H9 (cell line): ENCODE results near the gene KIR3DL3. TPM values are rescaled to one million over a fixed set of nuclear protein-coding genes. Genes with fewer than 3 reads are reported as not detected.

ENCODE experiments used
- DNase-seq: peaks from one replicate; pipeline ENCODE4 v3.0.0-alpha.2; 2017
- H2AFZ ChIP-seq: one replicate; pipeline ENCODE4 v1.6.1; 2013; ENCODE audit warnings: mild to moderate bottlenecking, low read length, control low read depth, moderate library complexity
- H2AK5ac ChIP-seq: 2 replicates; pipeline ENCODE4 v1.6.1; 2013; ENCODE audit warnings: low read length, control low read depth, mixed read lengths; ENCODE audit not compliant: insufficient read length
- H2BK120ac ChIP-seq: one replicate; pipeline ENCODE4 v1.6.1; 2013; ENCODE audit warnings: low read depth, mild to moderate bottlenecking, low read length, control low read depth, inconsistent platforms; ENCODE audit not compliant: poor library complexity, severe bottlenecking
- H2BK12ac ChIP-seq: 2 replicates; pipeline ENCODE4 v1.6.1; 2013; ENCODE audit warnings: low read length, control low read depth, mixed read lengths, low read depth; ENCODE audit not compliant: insufficient read length
- H2BK15ac ChIP-seq: 2 replicates; pipeline ENCODE4 v1.6.1; 2013; ENCODE audit warnings: low read depth, low read length, control low read depth
- H2BK20ac ChIP-seq: one replicate; pipeline ENCODE4 v1.6.1; 2013; ENCODE audit warnings: low read depth, mild to moderate bottlenecking, low read length, control low read depth, inconsistent platforms; ENCODE audit not compliant: poor library complexity, severe bottlenecking
- H2BK5ac ChIP-seq: 2 replicates; pipeline ENCODE4 v1.6.1; 2013; ENCODE audit warnings: low read length, control low read depth, mixed read lengths; ENCODE audit not compliant: insufficient read length
- H3K14ac ChIP-seq: 2 replicates; pipeline ENCODE4 v1.6.1; 2013; ENCODE audit warnings: low read length, control low read depth; ENCODE audit not compliant: insufficient read depth
- H3K18ac ChIP-seq: 2 replicates; pipeline ENCODE4 v1.6.1; 2013; ENCODE audit warnings: low read depth, mild to moderate bottlenecking, mixed read lengths, low read length, control low read depth; ENCODE audit not compliant: insufficient read length
- H3K23ac ChIP-seq: 2 replicates; pipeline ENCODE4 v1.6.1; 2013; ENCODE audit warnings: low read length, control low read depth, mixed read lengths, low read depth; ENCODE audit not compliant: insufficient read length
- H3K23me2 ChIP-seq: 2 replicates; pipeline ENCODE4 v1.6.1; 2013; ENCODE audit warnings: low read depth, mild to moderate bottlenecking, mixed read lengths, low read length, control low read depth; ENCODE audit not compliant: insufficient read length, poor library complexity, severe bottlenecking
- H3K27ac ChIP-seq: 2 replicates; pipeline ENCODE4 v1.5.1; 2013; ENCODE audit warnings: low read length, control low read depth, mixed read lengths, low read depth; ENCODE audit not compliant: insufficient read length
- H3K27me3 ChIP-seq: 2 replicates; pipeline ENCODE4 v1.6.1; 2013; ENCODE audit warnings: low read length, control low read depth, inconsistent platforms; ENCODE audit not compliant: insufficient read depth
- H3K4ac ChIP-seq: 2 replicates; pipeline ENCODE4 v1.6.1; 2013; ENCODE audit warnings: low read depth, mild to moderate bottlenecking, control low read depth, inconsistent platforms, low read length, moderate library complexity
- H3K4me1 ChIP-seq: 2 replicates; pipeline ENCODE4 v1.6.1; 2013; ENCODE audit warnings: low read length, control low read depth, inconsistent platforms; ENCODE audit not compliant: insufficient read depth
- H3K4me2 ChIP-seq: 2 replicates; pipeline ENCODE4 v1.6.1; 2013; ENCODE audit warnings: low read length, control low read depth, mixed read lengths; ENCODE audit not compliant: insufficient read length, insufficient read depth
- H3K56ac ChIP-seq: 2 replicates; pipeline ENCODE4 v1.6.1; 2013; ENCODE audit warnings: low read depth, mild to moderate bottlenecking, mixed read lengths, low read length, control low read depth; ENCODE audit not compliant: insufficient read length
- H3K79me1 ChIP-seq: 2 replicates; pipeline ENCODE4 v1.6.1; 2013; ENCODE audit warnings: low read depth, mild to moderate bottlenecking, moderate library complexity, low read length, control low read depth, inconsistent platforms; ENCODE audit not compliant: insufficient read depth, poor library complexity, severe bottlenecking
- H3K79me2 ChIP-seq: 2 replicates; pipeline ENCODE4 v1.6.1; 2013; ENCODE audit warnings: low read length, control low read depth, inconsistent platforms; ENCODE audit not compliant: insufficient read depth
- H3K9ac ChIP-seq: 2 replicates; pipeline ENCODE4 v1.6.1; 2013; ENCODE audit warnings: low read length, control low read depth, mixed read lengths; ENCODE audit not compliant: insufficient read length; ENCODE audit errors: extremely low read depth
- H3K9me3 ChIP-seq: one replicate; pipeline ENCODE4 v1.6.1; 2013; ENCODE audit warnings: low read depth, low read length, inconsistent platforms; ENCODE audit not compliant: control insufficient read depth
- H3T11ph ChIP-seq: one replicate; pipeline ENCODE4 v1.6.1; 2013; ENCODE audit warnings: mild to moderate bottlenecking, low read length, control low read depth, inconsistent platforms
- H4K20me1 ChIP-seq: one replicate; pipeline ENCODE4 v1.6.1; 2013; ENCODE audit not compliant: control insufficient read depth, insufficient read length, insufficient read depth
- H4K5ac ChIP-seq: 2 replicates; pipeline ENCODE4 v1.6.1; 2013; ENCODE audit warnings: low read depth, mild to moderate bottlenecking, mixed read lengths, low read length, control low read depth; ENCODE audit not compliant: insufficient read length
- H4K8ac ChIP-seq: replicated peaks from 2 replicates; pipeline ENCODE4 v1.6.1; 2013; ENCODE audit warnings: low read length, control low read depth, mixed read lengths, low read depth; ENCODE audit not compliant: insufficient read length
- H4K91ac ChIP-seq: 2 replicates; pipeline ENCODE4 v1.6.1; 2013; ENCODE audit warnings: low read depth, mild to moderate bottlenecking, moderate library complexity, mixed read lengths, low read length, control low read depth; ENCODE audit not compliant: insufficient read length
- H3K27ac Mint-ChIP-seq, 3 experiments: 2 replicates in 2 of 3; 3 replicates in 1 of 3; pipeline ENCODE4 v1.8.0; 2020 to 2021; ENCODE audit warnings: mixed read lengths in 3 of 3, mild to moderate bottlenecking in 1 of 3, moderate library complexity in 1 of 3
- H3K27me3 Mint-ChIP-seq: 2 replicates; pipeline ENCODE4 v1.8.0; 2021; ENCODE audit warnings: low read depth, mild to moderate bottlenecking, moderate library complexity, mixed read lengths
- H3K36me3 Mint-ChIP-seq, 3 experiments: 2 replicates in 2 of 3; 3 replicates in 1 of 3; pipeline ENCODE4 v1.8.0; 2020 to 2021; ENCODE audit warnings: low read depth in 3 of 3, mixed read lengths in 3 of 3; ENCODE audit not compliant: insufficient read depth in 1 of 3
- H3K4me1 Mint-ChIP-seq, 2 experiments: 2 replicates each; pipeline ENCODE4 v1.8.0; 2020; ENCODE audit warnings: mixed read lengths in 2 of 2
- H3K4me3 Mint-ChIP-seq, 2 experiments: 2 replicates in 1 of 2; 3 replicates in 1 of 2; pipeline ENCODE4 v1.8.0; 2020 to 2021; ENCODE audit warnings: mild to moderate bottlenecking in 2 of 2, mixed read lengths in 2 of 2, moderate library complexity in 1 of 2
- H3K9me3 Mint-ChIP-seq, 2 experiments: 2 replicates in 1 of 2; 3 replicates in 1 of 2; pipeline ENCODE4 v1.8.0; 2020; ENCODE audit warnings: mild to moderate bottlenecking in 2 of 2, mixed read lengths in 2 of 2, moderate library complexity in 1 of 2
- CTCF ChIP-seq: fragments of 200-600 bp; sonication (generic); conservative IDR thresholded peaks from 3 replicates; pipeline ENCODE4 v1.8.0; 2021; ENCODE audit warnings: antibody characterized with exemption, mild to moderate bottlenecking
- WGBS: extraction: QIAGEN DNeasy Blood & Tissue Kit; methylation state at CpG from one replicate; pipeline ENCODE4 v1.1.7; 2013; ENCODE audit warnings: missing lambda C conversion rate, low lambda C conversion rate, mixed read lengths; ENCODE audit not compliant: insufficient read length; ENCODE audit errors: extremely low coverage; 5-methylcytosine and 5-hydroxymethylcytosine counted together
- total RNA-seq: library from RNA; stranded (reverse); gene quantifications from 2 replicates; pipeline ENCODE4 v1.2.1, GENCODE V29; 2021

Gene KIR3DL3
- total RNA-seq, 1 experiment from 2014 or later: not detected

- Histone ChIP-seq H3K79me2 (no peaks in the 10 kb centered on the region), H2BK15ac (no peak overlapping the region), H3K4me1 (no peaks in the 10 kb centered on the region), H3K23me2 (no peaks in the 10 kb centered on the region), H4K5ac (no peak overlapping the region), H3K4me2 (no peak overlapping the region), H3K4ac (no peak overlapping the region), H2AK5ac (no peak overlapping the region), H3K27me3 (no peaks in the 10 kb centered on the region; the same call in 1 of the 2 replicates), H2BK120ac (no peak overlapping the region), H3K79me1 (no peaks in the 10 kb centered on the region), H2BK5ac (no peak overlapping the region), H4K20me1 (no peaks in the 10 kb centered on the region), H3K23ac (no peak overlapping the region), H3K9ac (no peak overlapping the region), H3K9me3 (peaks cover 61% of the 10 kb centered on the region), H3K18ac (no peak overlapping the region), H2BK20ac (no peak overlapping the region), H2BK12ac (no peak overlapping the region), H3K56ac (no peak overlapping the region), H3K14ac (no peak overlapping the region), H2AFZ (no peak overlapping the region), H4K91ac (no peak overlapping the region), H3K27ac (no peak overlapping the region), H4K8ac (no peak overlapping the region), H3T11ph (no peak overlapping the region)
- WGBS: no CpG with 5 or more reads among the region's 9 CpGs
- no peak for DNase-seq
- peaks cover 0 to 17% (median 14%) of the 10 kb centered on the region in 3 experiments; a peak in 5 of 7 replicates for H3K36me3 Mint-ChIP-seq
- no peak for TF ChIP-seq CTCF
- peaks cover 1% of the 10 kb centered on the region; the same call in 1 of the 2 replicates for H3K27me3 Mint-ChIP-seq
- H3K27ac Mint-ChIP-seq: no peak overlapping the region
- no peaks in the 10 kb centered on the region for H3K4me1 Mint-ChIP-seq
- H3K9me3 Mint-ChIP-seq: peaks cover 79 to 82% of the 10 kb centered on the region in 2 experiments
- H3K4me3 Mint-ChIP-seq: no peak overlapping the region
Measured at GRCh38 chr19:54691582-54692297, 32.5 kb upstream of the KIR3DL3 start.
